GM12872 (cell line): Measurements from ENCODE around the gene ROBO1.

Experiments
- TF ChIP-seq, protein P1 (sequence below): IDR thresholded peaks from 3 replicates; pipeline ENCODE4 v1.5.1; 2011; ENCODE audit warnings: low read depth, mild to moderate bottlenecking, low read length, moderate library complexity; ENCODE audit not compliant: insufficient read depth

ROBO1 gene

GRCh38 chr3:79002465-79003372 lies 765.1 kb downstream of the ROBO1 start:
- TF ChIP-seq, protein P1, sequence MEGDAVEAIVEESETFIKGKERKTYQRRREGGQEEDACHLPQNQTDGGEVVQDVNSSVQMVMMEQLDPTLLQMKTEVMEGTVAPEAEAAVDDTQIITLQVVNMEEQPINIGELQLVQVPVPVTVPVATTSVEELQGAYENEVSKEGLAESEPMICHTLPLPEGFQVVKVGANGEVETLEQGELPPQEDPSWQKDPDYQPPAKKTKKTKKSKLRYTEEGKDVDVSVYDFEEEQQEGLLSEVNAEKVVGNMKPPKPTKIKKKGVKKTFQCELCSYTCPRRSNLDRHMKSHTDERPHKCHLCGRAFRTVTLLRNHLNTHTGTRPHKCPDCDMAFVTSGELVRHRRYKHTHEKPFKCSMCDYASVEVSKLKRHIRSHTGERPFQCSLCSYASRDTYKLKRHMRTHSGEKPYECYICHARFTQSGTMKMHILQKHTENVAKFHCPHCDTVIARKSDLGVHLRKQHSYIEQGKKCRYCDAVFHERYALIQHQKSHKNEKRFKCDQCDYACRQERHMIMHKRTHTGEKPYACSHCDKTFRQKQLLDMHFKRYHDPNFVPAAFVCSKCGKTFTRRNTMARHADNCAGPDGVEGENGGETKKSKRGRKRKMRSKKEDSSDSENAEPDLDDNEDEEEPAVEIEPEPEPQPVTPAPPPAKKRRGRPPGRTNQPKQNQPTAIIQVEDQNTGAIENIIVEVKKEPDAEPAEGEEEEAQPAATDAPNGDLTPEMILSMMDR: no peak

DNA sequence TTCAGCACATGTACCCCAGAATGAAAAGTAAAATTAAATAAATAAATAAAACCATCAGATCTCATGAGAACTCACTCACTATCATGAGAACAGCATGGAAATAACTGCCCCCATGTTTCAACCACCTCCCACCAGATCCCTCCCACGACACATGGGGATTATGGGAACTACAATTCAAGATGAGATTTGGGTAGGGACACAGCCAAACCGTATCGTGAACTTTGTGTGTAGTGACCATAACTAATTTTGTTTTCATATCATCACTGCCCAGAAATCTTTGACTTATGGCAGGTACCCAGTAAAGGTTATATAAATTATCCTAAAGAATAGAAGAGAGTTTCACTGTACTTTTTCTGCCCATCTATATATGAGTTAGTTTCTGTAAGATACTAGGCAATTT lies 766.5 kb downstream of the ROBO1 start:
- TF ChIP-seq, protein P1: no peak

DNA sequence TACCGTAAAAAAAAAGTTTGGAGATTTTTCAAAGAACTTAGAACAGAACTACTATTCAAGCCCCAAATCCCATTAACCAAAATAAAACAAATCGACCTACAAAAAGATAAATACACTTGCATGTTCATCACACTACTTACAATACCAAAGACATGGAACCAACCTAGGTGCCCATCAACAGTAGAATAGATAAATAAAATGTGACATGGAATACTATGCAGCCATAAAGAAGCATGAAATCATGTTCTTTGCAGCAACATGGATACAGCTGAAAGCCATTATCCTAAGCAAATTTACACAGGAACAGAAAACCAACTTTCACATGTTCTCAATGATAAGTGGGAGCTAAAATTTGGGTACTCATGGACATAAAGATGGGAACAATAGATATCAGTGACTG lies 768.7 kb downstream of the ROBO1 start:
- TF ChIP-seq, protein P1: no peak

- TF ChIP-seq, protein P1: no peak
Observed at GRCh38 chr3:78995087-78995486, 772.7 kb downstream of the ROBO1 start.

- TF ChIP-seq, protein P1: no peak
Observed at GRCh38 chr3:78994174-78995027, 773.4 kb downstream of the ROBO1 start.

- TF ChIP-seq, protein P1: no peak
Observed at GRCh38 chr3:78993375-78993774, 774.4 kb downstream of the ROBO1 start.

DNA sequence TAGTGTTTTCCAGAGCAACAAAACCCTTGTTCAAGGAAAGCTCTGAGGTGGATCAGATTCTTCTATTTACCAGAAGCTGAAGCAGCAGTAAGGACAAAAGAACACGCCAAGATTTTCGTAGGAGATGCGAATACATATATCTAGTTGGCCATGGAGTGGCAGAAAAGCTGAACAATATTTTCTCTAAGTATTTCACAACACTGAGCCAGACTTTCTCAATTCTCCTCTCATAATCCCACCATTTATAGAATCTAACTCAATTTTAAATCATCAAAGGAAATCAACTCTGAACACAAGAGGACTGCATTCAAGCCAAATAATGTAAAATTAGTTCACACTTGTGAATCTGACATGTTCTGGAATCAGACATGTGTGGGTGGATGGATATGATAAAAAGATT lies 775.0 kb downstream of the ROBO1 start:
- TF ChIP-seq, protein P1: no peak
